Mucosa of descending colon (tissue), 3 donors: ENCODE results near the gene MELTF. TPM values are rescaled to one million over a fixed set of nuclear protein-coding genes. Genes with fewer than 3 reads are reported as not detected.
"Not testable (repeated sequence)": the region's sequence is repeated elsewhere in the genome, so short reads cannot be mapped to it uniquely, and the experiment has no call there.

ENCODE experiments used
- ATAC-seq: fragments of 200-7000 bp; cut with Tn5 transposase; one replicate; pipeline ENCODE4 v1.9.1; 2020; ENCODE audit warnings: mild to moderate bottlenecking, moderate library complexity
- DNase-seq, 3 donors: peaks; one replicate each; pipeline ENCODE4 v3.0.0-alpha.2; 2020
- H3K36me3 ChIP-seq: fragments of 200-600 bp; one replicate; pipeline ENCODE4 v1.8.0; 2021; ENCODE audit warnings: low read depth, mild to moderate bottlenecking
- H3K4me1 ChIP-seq: fragments of 200-600 bp; one replicate; pipeline ENCODE4 v1.8.0; 2021; ENCODE audit warnings: low read depth, mild to moderate bottlenecking
- H3K4me3 ChIP-seq: fragments of 200-600 bp; one replicate; pipeline ENCODE4 v1.8.0; 2021; ENCODE audit warnings: mild to moderate bottlenecking
- H3K9me3 ChIP-seq: fragments of 200-600 bp; one replicate; pipeline ENCODE4 v1.8.0; 2021; ENCODE audit warnings: mild to moderate bottlenecking
- CTCF ChIP-seq: fragments of 200-600 bp; IDR thresholded peaks from one replicate; pipeline ENCODE4 v1.8.0; 2022; ENCODE audit warnings: antibody characterized with exemption, mild to moderate bottlenecking
- intact Hi-C, 2 donors: fragments of 100-400 bp; cut with DNase I in 1 of 2; cut with micrococcal nuclease in 1 of 2; formaldehyde crosslinking; loops; one replicate each; pipeline versions ENCODE4 v1.11.0 to v1.11.1; 2022; cut with DNase I, micrococcal nuclease
- total RNA-seq, 3 donors: library from RNA; stranded (reverse); fragmentation: NEBNext Ultra II Directional in 2 of 3; extraction: Animal tissue kit (Norgen Biotek cat#: 25700) in 2 of 3; gene quantifications; one replicate each; pipeline versions ENCODE4 v1.2.1 to v1.2.4, GENCODE V29; 2021 to 2023
- donor health status: DM: no; HTN: no; CAD: no; lungs with moderate emphysema.
- donor health status: DM: no; HTN: no; CAD: no.
- donor health status: DM: no; HTN: yes; CAD: no.

Gene MELTF
- total RNA-seq, 3 donors from 2014 or later, result 8.4 to 17.3 (median 10.7) TPM

GRCh38 chr3:197035577-197035976 lies 6.0 kb upstream of the MELTF start:
- H3K36me3 ChIP-seq, result no peaks in the 10 kb centered on the region
- no peak overlapping the region for H3K4me3 ChIP-seq
- ATAC-seq, result no peak
- intact Hi-C loops, result no loop called here
- no peak for TF ChIP-seq CTCF
- H3K9me3 ChIP-seq, result no peaks in the 10 kb centered on the region
- no peak for DNase-seq
- H3K4me1 ChIP-seq, result peaks cover under 1% of the 10 kb centered on the region

DNA sequence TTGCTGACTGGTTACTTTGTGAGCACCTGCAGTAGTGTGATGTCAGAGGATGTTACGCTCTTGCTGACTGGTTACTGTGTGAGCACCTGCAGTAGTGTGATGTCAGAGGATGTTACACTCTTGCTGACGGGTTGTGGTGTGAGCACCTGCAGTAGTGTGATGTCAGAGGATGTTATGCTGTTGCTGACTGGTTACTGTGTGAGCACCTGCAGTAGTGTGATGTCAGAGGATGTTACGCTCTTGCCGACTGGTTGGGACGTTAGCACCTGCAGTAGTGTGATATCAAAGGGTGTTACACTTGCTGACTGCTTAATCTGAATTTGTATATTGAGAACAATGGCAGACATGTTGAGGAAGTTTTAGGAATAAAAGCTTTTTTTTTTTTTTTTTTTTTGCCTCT lies 5.2 kb upstream of the MELTF start:
- H3K4me3 ChIP-seq, DNase-seq, H3K9me3 ChIP-seq, intact Hi-C loops, ATAC-seq, H3K36me3 ChIP-seq, H3K4me1 ChIP-seq: not testable (repeated sequence)

- intact Hi-C loops, ATAC-seq, H3K9me3 ChIP-seq: not testable (repeated sequence)
Measured at GRCh38 chr3:197033764-197034163, 4.1 kb upstream of the MELTF start.

DNA sequence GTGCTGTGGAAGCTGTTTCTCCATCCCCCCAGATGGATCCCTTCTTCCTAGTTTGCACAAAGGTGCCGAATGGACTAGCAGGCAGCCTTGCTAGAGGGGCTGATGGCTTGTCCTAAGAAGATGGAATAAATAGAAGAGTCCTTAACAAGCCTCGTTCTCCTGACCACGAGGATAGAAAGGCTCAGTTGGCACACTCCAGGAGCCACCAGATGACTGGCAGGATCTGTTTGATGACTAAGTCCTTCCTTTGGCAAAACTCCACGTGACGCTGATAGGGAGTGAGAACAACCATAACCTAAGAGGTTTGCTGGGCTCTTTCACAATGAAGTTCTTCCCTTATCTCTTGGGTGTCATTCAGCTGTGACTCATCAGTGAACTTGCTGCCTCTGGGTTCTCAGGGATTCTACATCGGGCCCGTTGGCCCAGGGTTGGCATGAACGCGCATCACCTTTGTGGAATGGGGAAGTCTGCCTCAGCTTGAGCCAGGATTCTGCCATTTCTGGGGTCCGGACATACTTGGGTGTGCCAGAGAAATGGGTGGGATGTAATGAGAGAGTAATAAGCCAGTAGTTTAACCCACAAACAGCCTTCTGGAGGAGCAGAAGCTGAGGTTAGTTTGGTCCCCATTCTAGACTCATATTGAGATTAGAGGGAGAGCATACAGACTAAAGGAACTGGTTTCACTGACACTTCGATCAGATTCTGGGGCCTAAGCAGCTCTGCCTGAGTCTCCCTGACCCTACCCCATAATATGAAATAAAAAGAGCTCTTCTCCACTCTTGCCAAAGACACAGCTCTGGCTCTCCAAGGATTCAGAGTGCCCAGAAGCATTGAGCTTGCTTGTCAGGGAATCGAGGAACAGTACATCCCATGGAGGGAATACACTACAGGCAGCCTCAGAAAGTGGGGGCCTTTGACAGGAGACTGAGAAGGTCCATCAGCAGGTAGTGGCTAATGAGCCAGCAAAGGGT lies 2.0 kb upstream of the MELTF start:
- no peaks in the 10 kb centered on the region for H3K9me3 ChIP-seq
- peak; percentile 82 for ATAC-seq
- H3K4me3 ChIP-seq, result no peak overlapping the region
- H3K4me1 ChIP-seq, result peaks cover 12% of the 10 kb centered on the region
- intact Hi-C loops, result no loop called here
- peak in 1 of 3 donors; percentile 77 for DNase-seq
- no peak for TF ChIP-seq CTCF
- H3K36me3 ChIP-seq, result no peaks in the 10 kb centered on the region

More at GRCh38 chr3:197033764-197034163, 4.1 kb upstream of the MELTF start:
- not testable (repeated sequence) for H3K4me3 ChIP-seq, H3K4me1 ChIP-seq, DNase-seq, H3K36me3 ChIP-seq

DNA sequence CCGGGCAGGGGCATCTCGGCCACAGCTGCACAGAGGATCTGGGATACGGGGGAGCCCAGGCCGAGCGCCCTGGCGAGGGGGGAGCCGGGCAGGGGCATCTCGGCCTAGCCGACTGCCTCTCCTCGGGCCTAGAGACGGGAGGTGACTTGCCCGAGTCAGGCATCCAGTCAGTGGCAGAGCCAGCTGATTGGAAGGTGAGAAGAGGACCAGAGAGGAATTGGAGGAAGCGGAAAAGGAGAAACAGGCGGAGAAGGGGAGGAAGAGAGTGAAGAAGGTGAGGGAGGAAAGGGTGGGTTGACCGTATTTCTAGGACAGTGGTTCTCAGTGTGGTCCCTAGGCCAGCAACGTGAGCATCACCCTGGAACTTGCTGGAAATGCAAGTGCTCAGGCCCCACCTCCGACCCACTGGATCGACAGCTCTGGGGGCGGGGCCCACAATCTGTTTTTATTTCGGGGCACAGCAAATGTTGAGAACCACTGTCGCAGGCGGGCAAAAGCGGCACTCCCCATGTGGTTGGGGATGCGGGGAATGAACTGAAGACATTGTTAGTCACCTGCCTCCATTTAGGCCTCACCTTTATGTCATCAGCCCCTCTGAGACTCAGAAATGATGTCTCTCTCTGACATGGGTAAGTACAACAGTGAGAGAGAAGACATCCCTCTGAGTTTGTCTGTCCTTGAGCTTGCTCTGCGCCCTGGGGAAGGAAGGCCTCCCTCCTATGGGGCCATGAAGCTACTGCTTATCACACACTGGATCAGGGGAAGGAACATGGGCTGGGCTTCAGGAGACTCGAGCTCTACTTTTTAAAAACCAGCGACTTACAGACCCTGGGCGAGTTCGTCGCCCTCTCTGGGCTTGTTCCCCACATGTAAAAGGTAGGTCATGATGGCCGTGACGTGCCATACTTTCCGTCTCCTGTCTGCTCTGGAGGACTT lies 1.0 kb upstream of the MELTF start:
- ATAC-seq, result no peak
- TF ChIP-seq CTCF, result no peak
- H3K9me3 ChIP-seq, result no peaks in the 10 kb centered on the region
- no peak for DNase-seq
- H3K4me3 ChIP-seq, result no peak overlapping the region
- H3K4me1 ChIP-seq, result peaks cover 12% of the 10 kb centered on the region
- no peaks in the 10 kb centered on the region for H3K36me3 ChIP-seq
- intact Hi-C loops, result no loop called here

DNA sequence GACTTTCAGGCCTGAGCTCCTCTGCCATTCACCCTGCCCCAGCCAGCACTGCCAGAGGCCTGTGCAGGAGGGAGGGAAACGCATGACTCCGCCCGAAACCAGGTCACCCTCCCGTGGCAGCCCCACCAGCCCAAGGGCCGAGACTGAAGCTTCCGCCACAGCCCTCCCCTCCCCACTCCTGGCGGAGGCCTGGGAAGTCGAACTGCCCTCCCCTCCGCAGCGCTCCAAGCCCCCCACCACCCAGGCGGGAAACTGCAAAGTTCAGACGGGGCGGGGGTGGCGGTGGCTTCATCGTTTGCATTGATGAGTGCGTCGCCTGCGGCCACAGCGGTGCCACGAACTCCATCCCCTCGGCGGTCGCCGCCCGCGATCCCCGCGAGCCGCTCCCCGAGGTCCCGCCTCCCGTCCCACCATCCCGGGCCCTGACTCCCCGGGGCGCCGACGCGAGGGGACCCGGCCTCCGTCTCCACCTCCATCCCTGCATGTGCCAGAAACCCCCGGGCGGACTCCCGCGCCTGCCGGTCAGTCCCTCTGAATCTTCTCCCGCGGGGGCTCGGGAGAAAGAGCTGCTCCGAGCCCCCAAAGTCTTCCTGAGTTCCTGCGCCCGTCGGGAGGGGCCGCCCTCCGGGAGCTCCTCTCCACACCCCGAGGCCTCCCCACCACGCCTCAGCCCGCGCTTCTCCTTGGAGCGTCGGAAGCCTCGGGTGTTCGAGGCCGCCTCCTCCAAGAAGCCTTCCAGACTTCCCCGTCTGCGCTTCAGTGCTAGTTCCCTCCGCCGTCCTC lies 698 bp downstream of the MELTF start:
- Histone ChIP-seq H3K36me3 (no peaks in the 10 kb centered on the region), H3K9me3 (no peaks in the 10 kb centered on the region), H3K4me1 (peaks cover 12% of the 10 kb centered on the region), H3K4me3 (no peak overlapping the region)
- intact Hi-C loops, result no loop called here
- TF ChIP-seq CTCF, result no peak
- DNase-seq, result peak in 1 of 3 donors; percentile 58
- peak; percentile 21 for ATAC-seq
